Measurements from ENCODE around the gene SRSF1.

Gene SRSF1

DNA sequence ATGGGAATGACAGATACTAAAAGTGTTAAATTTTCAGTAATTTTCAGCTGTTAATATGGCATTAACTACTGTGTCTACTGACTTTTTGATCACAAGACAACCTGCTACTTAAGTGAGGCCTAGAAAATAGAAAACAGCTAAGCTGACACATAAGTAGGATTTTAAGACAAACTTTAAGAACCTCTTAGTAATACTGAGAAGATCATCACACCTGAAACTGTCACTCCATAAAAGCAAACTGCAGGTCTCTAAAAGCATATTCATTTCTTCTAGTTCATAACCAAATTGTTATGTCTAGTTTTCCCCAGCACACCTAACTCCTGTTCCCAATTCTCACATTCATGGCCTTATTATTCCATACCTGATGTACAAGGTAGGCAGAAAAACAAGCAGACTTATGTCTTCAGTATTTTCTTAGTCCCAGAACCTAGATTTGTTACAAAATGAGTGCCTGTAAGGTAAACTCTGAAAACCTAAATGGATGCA, 8.0 kb downstream of the SRSF1 start:
- H3K4me1 ChIP-seq (ENCODE audit: insufficient read depth, low read length), result peaks cover 13% of the 10 kb centered on the region
- H3K36me3 ChIP-seq (ENCODE audit: insufficient read depth, low read length), result peaks cover 67% of the 10 kb centered on the region

GRCh38 chr17:57997085-57997809, 9.8 kb downstream of the SRSF1 start:
- Histone ChIP-seq H3K27me3 (ENCODE audit: insufficient read depth, low read length) (no peaks in the 10 kb centered on the region), H3K9ac (ENCODE audit: low read depth, low read length) (no peak overlapping the region), H3K4me3 (ENCODE audit: low read length) (no peak overlapping the region), H3K27ac (ENCODE audit: low read depth, low read length) (no peak overlapping the region), H3K4me1 (ENCODE audit: insufficient read depth, low read length) (peaks cover 9% of the 10 kb centered on the region), H3K9me3 (ENCODE audit: insufficient read depth, low read depth, low read length) (no peaks in the 10 kb centered on the region), H3K36me3 (ENCODE audit: insufficient read depth, low read length) (peaks cover 49% of the 10 kb centered on the region)
- WGBS, result 100% methylated on average over 3 of the region's 3 CpGs

More for the DNA sequence above, 8.0 kb downstream of the SRSF1 start:
- no peaks in the 10 kb centered on the region for H3K9me3 ChIP-seq (ENCODE audit: insufficient read depth, low read depth, low read length)
- H3K27ac ChIP-seq (ENCODE audit: low read depth, low read length), result no peak overlapping the region
- no peak overlapping the region for H3K9ac ChIP-seq (ENCODE audit: low read depth, low read length)
- no peaks in the 10 kb centered on the region for H3K27me3 ChIP-seq (ENCODE audit: insufficient read depth, low read length)
- no peak overlapping the region for H3K4me3 ChIP-seq (ENCODE audit: low read length)

- Histone ChIP-seq H3K4me3 (ENCODE audit: low read length) (no peak overlapping the region), H3K9me3 (ENCODE audit: insufficient read depth, low read depth, low read length) (no peaks in the 10 kb centered on the region), H3K9ac (ENCODE audit: low read depth, low read length) (no peak overlapping the region), H3K36me3 (ENCODE audit: insufficient read depth, low read length) (peaks cover 30% of the 10 kb centered on the region), H3K27me3 (ENCODE audit: insufficient read depth, low read length) (no peaks in the 10 kb centered on the region), H3K4me1 (ENCODE audit: insufficient read depth, low read length) (peaks cover 9% of the 10 kb centered on the region), H3K27ac (ENCODE audit: low read depth, low read length) (no peak overlapping the region)
- 69% methylated on average over 4 of the region's 4 CpGs for WGBS
These were observed 11.7 kb downstream of the SRSF1 start for GRCh38 chr17:57995076-57995956.

DNA sequence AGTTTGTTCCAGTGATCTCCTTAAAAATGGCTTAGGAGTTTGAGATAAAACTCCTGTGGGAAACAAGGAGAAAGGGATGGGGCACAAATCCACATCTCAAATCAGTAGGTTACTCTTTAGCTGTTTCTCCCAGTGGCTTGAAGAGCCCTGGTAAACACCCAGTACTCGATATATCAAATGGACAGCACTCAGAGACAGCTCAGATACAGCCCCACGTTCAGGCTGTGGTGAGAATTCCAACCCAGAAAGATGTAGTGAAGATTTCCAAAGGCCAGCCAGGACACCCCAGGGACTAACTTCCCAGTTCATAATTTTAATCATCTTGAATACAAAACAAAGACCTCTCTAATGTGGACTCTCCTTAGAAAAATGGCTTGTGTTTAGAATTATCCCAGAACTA, 12.6 kb downstream of the SRSF1 start:
- H3K36me3 ChIP-seq (ENCODE audit: insufficient read depth, low read length), result peaks cover 22% of the 10 kb centered on the region
- no peaks in the 10 kb centered on the region for H3K9me3 ChIP-seq (ENCODE audit: insufficient read depth, low read depth, low read length)
- H3K27ac ChIP-seq (ENCODE audit: low read depth, low read length), result no peak overlapping the region
- H3K4me1 ChIP-seq (ENCODE audit: insufficient read depth, low read length), result peaks cover 16% of the 10 kb centered on the region
- WGBS, result 77% methylated on average over 2 of the region's 2 CpGs
- no peaks in the 10 kb centered on the region for H3K27me3 ChIP-seq (ENCODE audit: insufficient read depth, low read length)
- H3K9ac ChIP-seq (ENCODE audit: low read depth, low read length), result no peak overlapping the region
- no peak overlapping the region for H3K4me3 ChIP-seq (ENCODE audit: low read length)

GRCh38 chr17:57993471-57994365, 13.3 kb downstream of the SRSF1 start:
- WGBS, result 64% methylated on average over 3 of the region's 3 CpGs
- peaks cover 23% of the 10 kb centered on the region for H3K4me1 ChIP-seq (ENCODE audit: insufficient read depth, low read length)
- H3K9me3 ChIP-seq (ENCODE audit: insufficient read depth, low read depth, low read length), result no peaks in the 10 kb centered on the region
- no peak overlapping the region for H3K4me3 ChIP-seq (ENCODE audit: low read length)
- no peak overlapping the region for H3K27ac ChIP-seq (ENCODE audit: low read depth, low read length)
- peaks cover 15% of the 10 kb centered on the region for H3K36me3 ChIP-seq (ENCODE audit: insufficient read depth, low read length)
- no peaks in the 10 kb centered on the region for H3K27me3 ChIP-seq (ENCODE audit: insufficient read depth, low read length)
- no peak overlapping the region for H3K9ac ChIP-seq (ENCODE audit: low read depth, low read length)

GRCh38 chr17:57991537-57991936, 15.5 kb downstream of the SRSF1 start:
- peaks cover 26% of the 10 kb centered on the region for H3K4me1 ChIP-seq (ENCODE audit: insufficient read depth, low read length)
- H3K27me3 ChIP-seq (ENCODE audit: insufficient read depth, low read length), result no peaks in the 10 kb centered on the region
- H3K4me3 ChIP-seq (ENCODE audit: low read length), result no peak overlapping the region
- no peaks in the 10 kb centered on the region for H3K9me3 ChIP-seq (ENCODE audit: insufficient read depth, low read depth, low read length)
- no peaks in the 10 kb centered on the region for H3K36me3 ChIP-seq (ENCODE audit: insufficient read depth, low read length)
- no peak overlapping the region for H3K27ac ChIP-seq (ENCODE audit: low read depth, low read length)
- H3K9ac ChIP-seq (ENCODE audit: low read depth, low read length), result no peak overlapping the region

DNA sequence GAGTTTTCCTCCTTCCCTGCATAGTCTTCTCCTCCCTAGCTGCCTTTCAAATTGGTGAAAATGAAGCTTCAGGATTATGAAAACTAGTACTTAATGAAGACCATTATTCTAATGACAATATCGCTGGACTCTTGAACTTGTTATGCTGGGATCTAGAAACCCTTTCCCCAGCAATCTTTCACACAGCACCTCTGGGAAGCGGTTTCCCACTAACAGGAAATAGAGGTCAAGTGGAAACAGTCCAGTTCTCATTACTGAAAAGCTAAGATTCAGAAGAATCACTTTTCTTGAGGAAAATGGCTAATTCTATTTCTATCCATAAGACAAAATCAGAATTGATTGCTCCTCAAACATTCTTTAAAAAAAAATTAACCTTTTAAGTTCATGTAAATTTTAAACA, 17.0 kb downstream of the SRSF1 start:
- no peak overlapping the region for H3K4me3 ChIP-seq (ENCODE audit: low read length)
- 97% methylated on average over 2 of the region's 2 CpGs for WGBS
- 0 out of 2 replicates have a peak, but pooled peaks cover 3% of the 10 kb centered on the region for H3K36me3 ChIP-seq (ENCODE audit: insufficient read depth, low read length)
- H3K9me3 ChIP-seq (ENCODE audit: insufficient read depth, low read depth, low read length), result no peaks in the 10 kb centered on the region
- no peak overlapping the region for H3K27ac ChIP-seq (ENCODE audit: low read depth, low read length)
- H3K27me3 ChIP-seq (ENCODE audit: insufficient read depth, low read length), result no peaks in the 10 kb centered on the region
- peaks cover 39% of the 10 kb centered on the region for H3K4me1 ChIP-seq (ENCODE audit: insufficient read depth, low read length)
- H3K9ac ChIP-seq (ENCODE audit: low read depth, low read length), result no peak overlapping the region

DNA sequence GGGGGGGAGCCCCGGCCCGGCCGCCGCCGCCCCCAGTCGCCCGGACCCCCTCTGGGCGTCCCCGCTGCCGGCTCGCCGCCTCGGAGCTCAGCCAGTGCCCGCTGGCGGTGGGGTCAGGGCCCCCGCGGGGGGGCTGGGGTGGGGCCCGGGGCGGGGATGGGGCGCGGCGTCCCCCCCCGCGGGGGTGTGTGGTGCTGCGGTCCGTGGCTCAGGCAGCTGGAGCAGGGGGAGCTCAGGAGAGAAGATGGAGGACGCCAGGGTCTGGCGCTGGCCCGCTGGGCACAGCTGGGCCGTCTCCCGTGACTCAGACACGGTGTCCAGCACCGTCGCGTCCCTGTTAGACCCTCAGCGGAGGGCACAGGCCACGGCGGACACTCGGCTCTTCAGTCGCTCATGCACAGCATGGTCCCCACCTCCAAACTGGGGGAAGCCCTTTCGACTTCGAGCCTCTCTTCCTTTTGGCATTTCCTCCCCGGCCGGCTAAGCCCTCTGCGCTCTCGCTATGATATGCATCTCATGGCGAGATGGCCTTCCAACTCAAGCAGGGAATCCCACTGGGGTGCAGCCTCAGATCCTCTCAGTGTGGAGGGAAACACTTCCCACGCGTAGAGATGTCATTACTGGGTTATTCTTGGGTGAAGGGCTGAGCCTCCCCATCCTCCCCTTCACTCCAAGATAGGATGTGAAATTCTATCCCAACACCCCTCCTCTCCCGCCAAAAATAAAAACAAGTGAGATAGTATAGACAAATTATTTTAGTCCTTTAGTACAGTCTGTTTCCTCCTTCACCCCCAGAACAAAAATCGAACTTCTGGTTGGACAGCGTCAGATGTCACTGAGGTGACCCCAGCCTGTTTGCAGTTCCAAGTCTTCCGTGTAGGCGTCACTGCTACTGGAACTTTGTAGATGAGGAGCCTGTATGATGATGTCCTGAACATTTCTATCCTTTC, 18.5 kb downstream of the SRSF1 start:
- peaks cover 17% of the 10 kb centered on the region; the same call in 1 of the 2 replicates for H3K36me3 ChIP-seq (ENCODE audit: insufficient read depth, low read length)
- peaks cover 38% of the 10 kb centered on the region for H3K4me1 ChIP-seq (ENCODE audit: insufficient read depth, low read length)
- WGBS, result 6% methylated on average over 51 of the region's 54 CpGs
- H3K9me3 ChIP-seq (ENCODE audit: insufficient read depth, low read depth, low read length), result no peaks in the 10 kb centered on the region
- H3K4me3 ChIP-seq (ENCODE audit: low read length), result peak overlapping the region; percentile 82
- peak overlapping the region; percentile 84 for H3K9ac ChIP-seq (ENCODE audit: low read depth, low read length)
- H3K27ac ChIP-seq (ENCODE audit: low read depth, low read length), result peak overlapping the region; percentile 92
- H3K27me3 ChIP-seq (ENCODE audit: insufficient read depth, low read length), result no peaks in the 10 kb centered on the region

GRCh38 chr17:57987581-57988300, 19.3 kb downstream of the SRSF1 start, which contains the start of gene VEZF1:
VEZF1 (minus strand) TSS chr17:57988254; CDS start chr17:57988111, 143 bp downstream.
- Histone ChIP-seq H3K27ac (ENCODE audit: low read depth, low read length) (peak within 1 kb of the TSS; percentile 92), H3K27me3 (ENCODE audit: insufficient read depth, low read length) (no peaks in the 10 kb centered on the region)
- under 1% methylated on average over 64 of the region's 74 CpGs for WGBS

More at GRCh38 chr17:57987581-57988300, 19.3 kb downstream of the SRSF1 start, which contains the start of gene VEZF1:
- H3K4me1 ChIP-seq (ENCODE audit: insufficient read depth, low read length), result peaks cover 41% of the 10 kb centered on the region
- peaks cover 24% of the 10 kb centered on the region for H3K36me3 ChIP-seq (ENCODE audit: insufficient read depth, low read length)
- H3K9me3 ChIP-seq (ENCODE audit: insufficient read depth, low read depth, low read length), result no peaks in the 10 kb centered on the region
- peak within 1 kb of the TSS; percentile 82 for H3K4me3 ChIP-seq (ENCODE audit: low read length)
- H3K9ac ChIP-seq (ENCODE audit: low read depth, low read length), result peak within 1 kb of the TSS; percentile 84
